HG02885 (cell line): ENCODE measurements around the gene MFRP.

Experiments used
- ATAC-seq: cut with Tn5 transposase; IDR thresholded peaks from one replicate; pipeline ENCODE4 v1.9.1; 2021; ENCODE audit warnings: mild to moderate bottlenecking; ENCODE audit not compliant: unreplicated experiment, poor library complexity

The MFRP gene

DNA sequence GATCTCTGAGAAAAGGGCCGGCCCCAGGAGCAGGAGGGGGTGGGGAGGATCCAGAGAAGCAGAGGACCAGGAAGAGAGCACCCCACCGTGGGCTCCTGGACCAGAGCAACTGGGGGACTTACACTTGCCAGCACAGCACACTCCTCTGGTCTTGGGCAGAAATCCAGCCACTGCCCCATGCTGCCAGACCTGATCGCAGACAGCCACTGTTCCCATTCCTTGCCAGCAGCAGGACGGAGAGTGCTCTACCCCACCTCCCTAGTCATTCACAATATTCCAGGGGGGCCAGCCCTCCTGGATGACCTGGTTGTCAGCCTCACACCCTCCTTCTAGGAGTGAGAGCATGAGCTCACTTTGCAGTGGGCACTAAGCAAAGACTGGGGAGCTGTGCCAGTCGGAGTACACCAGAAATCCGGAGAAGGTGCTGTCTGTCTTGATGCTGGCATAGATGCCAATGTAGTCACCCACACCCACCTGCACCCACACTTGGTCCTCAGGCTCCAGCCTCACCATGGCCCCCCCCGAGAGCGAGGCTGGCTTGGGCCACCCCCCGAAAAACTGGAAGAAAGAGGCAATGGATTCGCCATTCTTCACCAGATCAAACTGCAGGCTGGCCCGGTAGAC is 7.4 kb downstream of the MFRP start:
- ATAC-seq = no peak

DNA sequence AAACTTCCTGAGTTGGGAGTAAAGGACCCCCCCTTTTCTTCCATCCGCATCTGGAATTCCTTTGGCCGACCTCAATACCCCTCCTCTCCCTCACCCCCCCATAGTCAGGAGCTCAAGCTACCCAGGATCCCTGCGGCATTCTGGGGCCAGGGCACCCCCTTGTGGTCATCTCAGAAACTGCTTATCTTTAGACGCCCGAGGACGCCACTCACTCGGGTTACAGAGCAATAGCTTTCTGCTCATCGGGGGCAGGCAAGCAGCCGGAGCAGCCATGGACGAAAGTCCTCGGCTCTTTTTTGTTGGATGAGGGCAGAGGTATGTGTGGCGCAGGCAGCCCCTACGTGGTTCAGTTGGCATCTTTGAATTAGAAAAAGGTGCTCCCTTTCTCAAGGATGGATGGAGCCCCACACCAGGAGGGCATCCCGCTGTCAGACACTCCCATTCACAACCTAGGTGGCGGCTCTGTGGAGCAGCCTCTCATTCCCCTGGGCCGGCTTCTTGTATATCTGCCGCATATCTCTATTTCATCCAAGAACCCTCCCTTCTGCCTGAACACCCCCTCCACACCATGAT is 8.1 kb downstream of the MFRP start:
- ATAC-seq = peak; percentile 40

DNA sequence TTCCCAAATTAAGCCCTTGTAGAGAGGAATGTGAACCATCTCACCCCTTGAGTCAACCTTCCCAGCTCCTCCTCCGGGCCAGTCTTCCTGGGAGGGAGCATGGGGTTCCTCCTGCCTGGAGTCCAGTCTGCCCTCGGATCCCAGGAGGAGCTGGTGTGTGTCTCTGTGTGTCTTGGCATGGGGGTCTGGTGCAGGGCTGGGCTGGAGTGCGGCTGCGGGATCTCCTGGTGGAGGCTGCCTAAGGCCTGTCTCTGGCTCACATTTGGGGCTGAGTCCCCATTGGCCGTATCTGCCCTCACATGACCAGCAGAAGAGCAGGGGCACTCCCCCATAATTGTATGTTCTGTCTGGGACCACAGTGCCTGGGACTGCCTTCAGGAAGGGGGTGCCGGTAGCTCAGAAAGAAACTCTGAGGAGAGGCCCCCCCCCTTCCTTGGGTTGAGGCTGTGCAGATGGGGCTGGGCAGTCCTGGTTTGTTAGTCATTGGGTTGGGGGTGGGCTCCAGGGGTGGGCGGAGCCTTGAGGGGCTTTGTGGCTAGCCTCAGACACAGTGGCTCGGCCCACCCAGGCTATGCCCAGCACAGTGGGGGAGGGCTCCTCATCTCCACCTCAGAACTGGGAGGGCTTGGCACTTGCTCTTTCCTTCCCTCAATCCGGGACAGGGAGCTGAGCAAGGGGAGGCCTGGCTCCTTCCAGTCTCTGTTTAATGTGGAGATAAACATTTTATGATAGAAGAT is 8.8 kb downstream of the MFRP start:
- no peak for ATAC-seq

DNA sequence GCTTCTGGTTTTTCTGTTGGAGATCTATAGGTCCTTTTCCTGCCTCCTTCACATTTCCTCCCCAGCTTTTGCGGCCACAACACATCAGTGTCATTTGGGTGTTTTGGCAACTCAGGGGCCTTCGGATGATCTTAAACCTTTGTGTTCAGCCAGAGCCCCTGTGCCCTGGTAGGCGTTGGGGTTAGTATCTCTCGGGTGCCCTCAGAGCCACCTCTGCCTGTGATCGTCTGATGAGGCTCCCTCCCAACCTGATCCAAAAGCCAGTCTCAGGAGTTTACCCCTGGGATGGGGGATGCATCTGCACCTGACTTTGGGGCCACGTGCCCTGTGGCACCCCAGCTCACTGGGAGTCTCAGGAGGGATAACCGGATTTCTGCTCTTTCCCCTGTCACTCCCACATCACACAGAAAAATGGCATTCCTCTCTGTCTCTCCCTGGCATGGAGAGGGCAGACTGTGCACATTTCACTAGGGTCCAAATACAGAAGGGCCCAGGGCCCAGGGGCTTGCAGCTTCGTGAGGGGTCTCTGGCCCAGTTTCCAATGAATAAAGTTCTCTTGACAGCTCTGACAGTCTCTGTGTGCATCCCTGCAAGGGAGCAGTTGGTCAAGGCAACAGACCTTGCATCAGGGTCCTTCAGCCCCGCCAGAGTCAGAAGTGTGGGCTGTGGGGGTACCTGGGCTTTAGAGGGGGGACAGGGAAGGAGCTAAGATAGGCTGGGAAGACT is 9.6 kb downstream of the MFRP start:
- no peak for ATAC-seq

DNA sequence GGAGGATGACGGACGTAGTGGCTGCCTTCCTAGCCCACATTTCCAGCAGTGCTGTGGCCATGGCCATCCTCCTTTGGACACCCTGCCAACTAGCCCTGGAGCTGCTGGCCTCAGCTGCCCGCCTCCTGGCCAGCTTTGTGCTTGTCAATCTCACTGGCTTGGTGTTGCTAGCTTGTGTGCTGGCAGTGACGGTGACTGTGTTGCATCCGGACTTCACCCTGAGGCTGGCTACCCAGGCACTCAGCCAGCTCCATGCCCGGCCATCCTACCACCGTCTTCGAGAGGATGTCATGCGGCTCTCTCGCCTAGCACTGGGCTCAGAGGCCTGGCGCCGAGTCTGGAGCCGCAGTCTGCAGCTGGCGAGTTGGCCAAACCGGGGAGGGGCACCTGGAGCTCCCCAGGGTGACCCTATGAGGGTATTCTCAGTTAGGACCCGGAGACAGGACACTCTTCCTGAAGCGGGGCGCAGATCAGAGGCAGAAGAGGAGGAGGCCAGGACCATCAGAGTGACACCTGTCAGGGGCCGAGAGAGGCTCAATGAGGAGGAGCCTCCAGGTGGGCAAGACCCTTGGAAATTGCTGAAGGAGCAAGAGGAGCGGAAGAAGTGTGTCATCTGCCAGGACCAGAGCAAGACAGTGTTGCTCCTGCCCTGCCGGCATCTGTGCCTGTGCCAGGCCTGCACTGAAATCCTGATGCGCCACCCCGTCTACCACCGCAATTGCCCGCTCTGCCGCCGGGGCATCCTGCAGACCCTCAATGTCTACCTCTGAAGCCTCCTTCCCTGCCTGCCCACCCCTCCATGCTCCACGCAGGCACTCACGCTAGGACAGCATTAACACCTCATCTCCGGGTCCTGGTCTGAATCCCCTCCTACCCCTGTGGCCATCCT is 10.6 kb downstream of the MFRP start:
- no peak for ATAC-seq

DNA sequence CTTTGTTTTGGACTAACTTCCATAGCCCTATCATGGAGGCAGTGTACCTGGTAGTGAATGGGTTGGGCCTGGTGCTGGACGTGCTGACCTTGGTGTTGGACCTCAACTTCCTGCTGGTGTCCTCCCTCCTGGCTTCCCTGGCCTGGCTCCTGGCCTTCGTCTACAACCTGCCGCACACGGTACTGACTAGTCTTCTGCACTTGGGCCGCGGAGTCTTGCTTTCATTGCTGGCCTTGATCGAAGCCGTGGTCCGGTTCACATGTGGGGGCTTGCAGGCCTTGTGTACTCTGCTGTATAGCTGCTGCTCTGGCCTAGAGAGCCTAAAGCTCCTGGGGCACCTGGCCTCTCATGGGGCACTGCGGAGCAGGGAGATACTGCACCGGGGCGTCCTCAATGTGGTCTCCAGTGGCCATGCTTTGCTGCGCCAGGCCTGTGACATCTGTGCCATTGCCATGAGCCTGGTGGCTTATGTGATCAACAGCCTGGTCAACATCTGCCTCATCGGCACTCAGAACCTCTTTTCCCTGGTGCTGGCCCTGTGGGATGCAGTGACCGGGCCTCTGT is 11.3 kb downstream of the MFRP start:
- ATAC-seq = no peak

DNA sequence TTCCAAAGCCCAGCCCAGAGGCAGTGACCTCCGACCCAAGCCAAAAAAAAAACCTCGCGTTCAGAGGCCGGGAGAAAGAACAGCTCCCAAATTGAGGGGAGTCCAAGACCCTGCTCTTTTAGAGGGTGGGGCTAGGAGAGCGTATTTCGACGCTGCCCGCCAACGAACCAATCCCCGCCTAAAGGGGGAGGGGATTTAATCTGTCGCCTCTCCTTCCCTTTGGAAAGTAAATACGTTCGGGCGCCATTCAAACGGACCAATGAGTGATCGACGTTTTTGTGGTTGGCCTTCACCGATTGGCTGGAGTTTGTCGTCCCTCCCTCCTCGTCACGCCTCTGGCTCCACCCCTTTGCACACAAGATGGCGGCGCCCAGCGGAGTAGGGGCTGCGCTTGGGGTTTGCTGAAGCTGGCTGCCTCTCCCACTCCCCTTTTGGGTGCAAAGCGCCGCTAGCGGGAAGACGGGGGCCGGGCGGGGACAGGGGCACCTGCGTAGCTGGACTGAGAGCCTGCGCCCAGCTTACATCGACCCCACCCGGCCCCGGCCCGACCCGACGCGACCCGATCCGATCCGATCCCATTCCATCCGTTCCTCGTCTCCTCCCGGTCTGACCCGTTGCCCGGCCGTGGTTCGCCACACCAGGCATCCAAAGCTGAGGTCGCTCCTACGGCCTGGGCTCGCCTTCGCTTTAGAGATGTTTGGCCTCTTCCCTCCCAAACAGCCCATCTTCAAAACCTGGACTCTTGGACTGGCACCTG is 12.2 kb downstream of the MFRP start, which contains the start of gene RNF26:
RNF26 (plus strand) TSS at position 354 of the 757 bp plus-strand sequence. CDS start 596 bp downstream, outside the sequence.
- peak; percentile 94 for ATAC-seq

DNA sequence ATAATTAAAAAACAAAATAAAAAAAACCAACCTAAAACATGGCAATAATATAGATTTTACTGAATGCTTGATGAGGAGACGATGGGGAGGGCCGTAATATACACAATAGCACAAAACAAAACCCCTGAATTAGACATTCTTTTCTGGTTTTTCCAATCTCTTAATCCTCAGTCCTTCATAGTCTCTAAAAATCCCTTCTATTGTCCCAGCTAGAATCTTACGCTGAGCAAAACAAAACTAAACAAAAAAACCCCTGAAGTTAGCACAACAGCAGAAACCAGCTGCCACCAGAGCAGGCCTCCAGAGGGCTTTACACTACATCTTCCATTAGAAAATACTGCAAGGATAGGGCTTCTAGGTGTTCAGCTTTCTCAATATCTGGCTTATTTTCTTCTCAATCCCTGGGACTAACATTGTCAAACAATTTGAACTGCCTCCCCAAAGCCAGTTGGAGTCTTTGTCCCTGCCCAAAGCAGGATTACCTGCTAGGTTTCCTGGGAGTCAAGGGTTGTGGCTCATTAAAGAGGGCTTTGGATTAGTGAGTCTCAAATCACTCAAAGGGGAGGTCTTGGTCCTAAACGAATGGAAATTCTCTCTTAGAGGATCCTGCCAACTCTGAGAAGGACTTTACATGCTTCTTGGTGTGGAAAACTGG is 14.3 kb downstream of the MFRP start:
- no peak for ATAC-seq

DNA sequence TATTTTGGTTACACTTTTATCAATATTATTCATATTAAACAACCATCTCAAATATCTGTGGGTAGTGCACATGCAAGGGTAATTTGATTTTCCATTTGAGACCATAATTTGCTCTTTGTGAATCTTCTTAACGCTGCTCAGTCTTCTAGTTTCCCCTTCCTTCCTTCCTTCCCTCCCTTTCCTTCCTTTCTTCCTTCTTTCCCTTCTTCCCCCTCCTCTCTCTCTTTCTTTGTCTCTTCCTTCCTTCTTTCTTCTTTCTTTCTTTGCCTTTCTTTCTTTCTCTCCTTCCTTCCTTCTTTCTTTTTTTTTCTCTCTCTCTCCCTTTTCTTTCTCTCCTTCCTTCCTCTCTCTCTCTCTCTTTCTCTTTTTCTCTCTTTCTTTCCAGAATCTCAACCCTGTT is 16.3 kb downstream of the MFRP start:
- no peak for ATAC-seq

DNA sequence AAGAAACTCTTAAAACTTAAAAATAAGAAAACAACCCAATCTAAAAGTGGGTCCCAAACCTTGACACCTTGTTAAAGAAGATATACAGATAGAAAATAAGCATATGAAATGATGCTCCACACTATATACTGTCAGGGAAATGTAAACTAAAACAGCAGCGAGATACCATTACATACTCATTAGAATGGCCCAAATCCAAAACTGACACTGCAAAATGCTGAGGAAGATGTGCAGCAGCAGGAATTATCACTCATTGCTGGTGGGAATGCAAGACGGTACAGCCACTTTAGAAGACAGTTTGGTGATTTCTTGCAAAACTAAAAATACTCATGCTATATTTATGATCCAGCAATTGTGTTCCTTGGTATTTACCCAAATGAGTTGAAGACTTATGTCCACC is 17.2 kb downstream of the MFRP start:
- no peak for ATAC-seq

DNA sequence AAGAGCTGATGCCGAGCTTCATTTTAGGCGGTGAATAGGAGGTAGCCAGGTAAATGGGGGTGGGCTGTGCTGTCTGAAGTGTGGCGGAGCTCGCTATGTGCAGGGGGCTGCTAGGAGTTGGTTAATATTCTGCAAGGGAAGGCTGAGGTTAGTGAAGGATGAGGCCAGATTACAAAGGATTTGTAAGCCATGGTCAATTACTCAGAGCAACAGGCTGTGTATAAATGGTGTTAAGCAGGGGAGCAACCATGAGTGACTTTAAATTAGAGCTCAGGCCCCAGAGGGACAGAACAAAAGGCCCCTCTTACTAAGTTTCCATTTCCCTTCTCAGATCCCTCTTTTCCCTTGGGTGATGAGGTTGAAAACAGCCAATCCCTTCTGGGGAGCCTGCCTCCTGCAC is 22.3 kb downstream of the MFRP start:
- no peak for ATAC-seq

DNA sequence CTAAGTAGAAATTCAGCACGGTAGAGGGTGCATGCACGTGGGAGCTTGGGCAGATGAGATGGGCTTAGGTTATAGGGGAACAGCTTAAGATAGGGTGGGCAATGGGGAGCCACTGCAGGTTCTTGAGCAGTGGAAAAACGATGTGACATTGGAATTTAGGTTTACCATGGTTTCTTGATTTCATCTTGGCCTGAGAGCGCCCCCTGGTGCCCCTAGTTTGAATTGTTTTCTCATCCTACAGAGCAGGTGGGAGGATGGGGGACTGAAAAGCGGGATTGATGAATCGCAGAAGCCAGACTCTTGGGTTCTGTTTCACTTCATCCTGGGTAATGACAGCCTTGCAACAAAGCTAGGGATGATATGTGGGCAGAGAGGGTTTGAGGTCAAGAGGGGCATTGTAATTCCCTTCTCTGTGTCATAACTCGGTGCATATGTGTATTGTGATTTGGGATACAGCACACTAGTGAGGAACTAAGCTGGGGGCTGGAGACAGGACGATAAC is 22.9 kb downstream of the MFRP start:
- ATAC-seq = no peak

DNA sequence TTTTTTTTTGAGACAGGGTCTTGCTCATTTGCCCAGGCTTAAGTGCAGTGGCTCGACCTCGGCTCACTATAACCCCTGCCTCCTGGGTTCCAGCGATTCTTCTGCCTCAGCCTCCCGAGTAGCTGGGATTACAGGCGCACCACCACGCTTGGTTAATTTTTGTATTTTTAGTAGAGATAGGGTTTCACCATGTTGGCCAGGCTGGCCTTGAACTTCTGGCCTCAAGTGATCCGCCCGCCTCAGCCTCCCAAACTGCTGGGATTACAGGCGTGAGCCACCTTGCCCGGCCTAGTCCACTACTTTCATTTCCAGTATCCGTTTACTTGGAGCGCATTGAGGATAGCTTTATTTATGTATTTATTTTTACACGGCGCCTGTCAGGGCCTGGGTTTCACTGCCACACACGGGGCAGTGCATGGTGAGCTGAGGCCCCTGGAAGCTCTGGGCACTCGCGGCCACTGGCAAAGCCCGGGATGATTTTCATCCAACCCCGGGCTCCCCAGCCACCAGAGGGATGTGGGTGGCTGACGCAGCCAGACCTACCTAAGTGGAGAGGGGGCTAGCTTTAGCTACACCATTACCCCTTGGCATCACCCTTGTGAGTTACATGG is 23.5 kb downstream of the MFRP start:
- ATAC-seq = no peak

DNA sequence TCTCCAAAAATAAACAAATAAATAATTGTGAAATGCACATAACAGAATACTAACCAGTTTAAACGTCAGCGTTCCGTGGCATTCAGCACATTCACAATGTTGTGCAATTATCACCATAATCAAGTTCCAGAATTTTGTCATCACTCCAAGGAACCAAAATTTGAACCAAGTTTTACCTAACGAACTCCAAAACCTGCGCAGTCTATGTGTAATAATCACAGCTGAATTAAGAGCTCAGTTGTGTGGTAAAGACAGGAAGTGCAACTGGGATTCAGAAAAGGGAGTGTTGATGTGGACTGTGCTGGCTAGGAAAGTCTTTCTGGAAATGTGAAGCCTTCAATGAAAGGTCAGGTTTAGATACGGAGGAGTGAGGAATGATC is 24.2 kb downstream of the MFRP start:
- no peak for ATAC-seq

DNA sequence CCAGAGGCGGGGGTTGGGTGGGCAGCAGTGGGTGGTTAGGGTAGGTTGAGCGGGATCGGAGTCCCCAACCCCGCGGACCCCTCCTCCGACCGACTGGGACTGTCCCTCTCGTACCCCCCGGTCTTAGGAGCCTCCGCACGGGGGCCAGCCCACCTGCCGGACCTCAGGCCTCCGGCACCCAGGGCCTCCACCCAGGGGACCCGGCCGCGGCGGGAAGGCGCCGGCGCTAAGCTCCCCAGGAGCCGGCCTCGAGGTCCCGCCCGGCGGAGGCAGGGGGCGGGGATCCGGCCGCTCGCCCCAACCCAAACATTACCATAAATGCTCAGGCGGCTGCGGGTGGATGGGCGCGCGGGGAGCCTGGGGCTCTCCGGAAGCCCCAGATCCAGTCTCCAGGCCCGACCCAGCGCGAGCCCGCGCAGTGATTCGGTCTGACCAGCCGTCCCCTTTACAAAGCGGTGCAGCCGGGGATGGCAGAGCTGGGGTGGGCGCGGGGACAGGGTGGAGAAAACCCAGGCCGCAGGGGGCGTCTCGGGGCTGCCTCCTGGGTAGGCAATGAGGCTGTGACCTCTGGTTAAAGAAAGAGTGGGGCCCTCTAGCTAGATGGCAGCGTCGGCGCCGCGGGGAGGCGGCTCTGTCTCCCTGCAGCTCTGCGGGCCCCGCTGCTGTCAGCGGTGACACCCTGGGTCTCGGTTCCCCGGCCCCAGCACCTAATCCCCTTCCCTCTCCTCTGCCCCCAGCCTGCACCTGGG is 25.6 kb downstream of the MFRP start:
- ATAC-seq = peak; percentile 50

DNA sequence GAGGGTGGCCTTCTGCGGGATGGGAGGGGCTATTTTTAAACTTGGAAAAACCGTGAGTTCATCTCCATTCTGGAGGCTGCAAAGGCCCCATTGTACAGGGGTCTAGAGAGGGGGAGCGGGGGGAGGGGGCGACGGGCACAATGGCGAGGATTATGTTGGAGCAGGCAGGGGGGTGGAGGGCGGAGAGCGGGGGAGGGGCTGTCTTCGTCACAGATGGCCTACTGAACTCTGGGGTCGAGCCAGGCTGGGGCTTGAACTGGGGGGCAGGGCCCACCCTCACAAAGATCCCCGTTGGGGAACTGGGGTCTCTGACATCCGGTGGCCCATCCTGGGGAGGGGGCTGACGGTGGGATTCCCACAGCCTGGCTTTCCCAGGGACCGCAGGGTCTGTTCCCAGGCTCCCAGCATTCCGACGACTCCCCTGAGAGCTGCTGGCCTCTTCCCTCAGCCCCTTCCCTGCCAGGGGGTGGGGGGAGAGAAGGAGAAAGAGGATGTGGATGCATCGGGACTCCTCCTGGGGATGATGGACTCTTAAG is 26.2 kb downstream of the MFRP start:
- ATAC-seq = no peak

DNA sequence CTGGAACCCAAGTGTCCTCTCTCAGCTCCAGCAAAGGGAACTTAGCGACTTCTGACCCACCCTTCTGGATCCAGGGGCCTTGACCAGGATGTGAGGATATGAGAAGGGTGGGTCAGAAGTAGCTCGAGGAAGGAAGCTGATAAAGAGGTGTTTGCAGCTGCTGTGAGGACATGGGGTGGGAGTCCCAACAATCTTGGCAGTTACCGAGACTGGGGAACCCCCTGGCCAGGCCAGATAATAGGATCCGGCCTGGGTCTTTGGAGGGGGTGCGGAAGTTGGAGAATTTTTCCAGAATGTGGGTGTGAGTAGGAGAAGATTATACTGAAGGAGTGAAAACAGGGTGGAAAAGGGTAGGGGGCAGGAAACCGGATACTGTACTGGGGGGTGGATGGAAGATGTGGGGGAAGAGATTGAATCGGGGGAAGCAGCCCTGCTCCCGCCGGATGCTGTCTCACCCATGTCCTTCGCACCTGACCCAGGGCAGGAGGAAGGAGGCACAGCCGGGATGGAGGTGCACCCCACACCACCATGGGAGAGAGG is 26.7 kb downstream of the MFRP start:
- no peak for ATAC-seq
